ENCODE data around the gene TFDP1.
"Not testable (repeated sequence)": the region's sequence is repeated elsewhere in the genome, so short reads cannot be mapped to it uniquely, and the experiment has no call there.

Gene TFDP1

GRCh38 chr13:113567681-113568080 lies 16.9 kb upstream of the TFDP1 start:
- DNase-seq (ENCODE audit: low read depth) = no peak

DNA sequence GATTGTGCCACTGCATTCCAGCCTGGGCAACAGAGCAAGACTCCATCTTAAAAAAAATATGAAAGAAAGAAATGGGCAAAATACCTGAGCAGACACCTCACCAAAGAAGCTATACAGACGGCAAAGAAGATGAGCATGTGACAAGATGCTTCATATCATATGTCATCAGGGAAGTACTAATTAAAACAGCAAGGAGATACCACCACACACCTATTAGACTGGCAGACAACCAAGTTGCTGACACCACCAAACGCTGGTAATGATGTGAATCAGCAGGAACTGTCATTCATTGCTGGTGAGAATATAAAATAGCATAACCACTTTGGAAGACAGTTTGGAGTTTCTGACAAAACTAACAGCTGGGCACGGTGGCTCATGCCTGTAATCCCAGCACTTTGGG lies 11.5 kb upstream of the TFDP1 start:
- no peak for DNase-seq (ENCODE audit: low read depth)

DNA sequence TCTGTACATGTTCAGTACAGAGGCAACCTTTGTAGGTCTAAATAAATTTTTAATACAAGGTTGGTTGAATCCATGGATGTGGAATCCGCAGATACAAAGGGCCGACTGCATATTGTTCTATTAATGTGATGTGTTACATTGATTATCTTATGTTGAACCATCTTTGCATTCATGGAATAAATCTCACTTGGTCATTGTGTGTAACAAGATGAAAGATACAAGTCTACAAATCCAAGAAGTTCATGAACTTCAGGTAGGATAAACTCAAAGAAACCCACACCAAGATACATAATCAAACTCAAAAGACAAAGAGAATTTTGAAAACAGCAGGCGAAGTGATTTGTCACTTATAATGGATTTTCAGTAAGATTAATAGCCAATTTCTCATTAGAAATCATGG lies 8.0 kb upstream of the TFDP1 start:
- DNase-seq (ENCODE audit: low read depth) = no peak

DNA sequence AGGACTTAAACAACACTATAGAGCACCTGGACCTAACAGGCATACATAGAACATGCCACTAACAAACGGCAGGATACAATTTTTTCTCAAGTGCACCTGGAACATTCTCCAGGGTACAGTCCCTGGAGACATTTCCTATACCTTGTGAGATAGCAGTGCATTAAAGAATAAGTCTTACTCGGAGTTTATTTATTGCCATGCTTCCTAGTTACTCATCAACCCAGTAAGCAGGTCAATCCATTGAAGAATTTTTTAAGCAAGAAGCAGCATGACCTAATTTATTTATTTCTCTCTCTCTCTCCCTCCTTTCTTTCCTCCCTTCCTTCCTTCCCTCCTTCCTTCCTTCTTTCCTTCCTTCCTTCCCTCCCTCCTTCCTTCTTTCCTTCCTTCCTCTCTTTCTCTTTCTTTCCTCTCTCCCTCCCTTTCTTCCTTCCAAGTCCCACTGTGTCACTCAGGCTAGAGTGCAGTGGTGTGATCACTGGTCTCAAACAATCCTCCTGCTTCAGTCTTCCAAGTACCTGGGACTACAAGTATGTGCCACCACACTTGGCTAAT lies 6.6 kb upstream of the TFDP1 start:
- DNase-seq (ENCODE audit: low read depth) = no peak

GRCh38 chr13:113579686-113580085 lies 4.9 kb upstream of the TFDP1 start:
- no peak for DNase-seq (ENCODE audit: low read depth)

GRCh38 chr13:113581871-113582270 lies 2.7 kb upstream of the TFDP1 start:
- no peak for DNase-seq (ENCODE audit: low read depth)

- no peak for DNase-seq (ENCODE audit: low read depth)
Measured at GRCh38 chr13:113582841-113583631, 1.5 kb upstream of the TFDP1 start.

DNA sequence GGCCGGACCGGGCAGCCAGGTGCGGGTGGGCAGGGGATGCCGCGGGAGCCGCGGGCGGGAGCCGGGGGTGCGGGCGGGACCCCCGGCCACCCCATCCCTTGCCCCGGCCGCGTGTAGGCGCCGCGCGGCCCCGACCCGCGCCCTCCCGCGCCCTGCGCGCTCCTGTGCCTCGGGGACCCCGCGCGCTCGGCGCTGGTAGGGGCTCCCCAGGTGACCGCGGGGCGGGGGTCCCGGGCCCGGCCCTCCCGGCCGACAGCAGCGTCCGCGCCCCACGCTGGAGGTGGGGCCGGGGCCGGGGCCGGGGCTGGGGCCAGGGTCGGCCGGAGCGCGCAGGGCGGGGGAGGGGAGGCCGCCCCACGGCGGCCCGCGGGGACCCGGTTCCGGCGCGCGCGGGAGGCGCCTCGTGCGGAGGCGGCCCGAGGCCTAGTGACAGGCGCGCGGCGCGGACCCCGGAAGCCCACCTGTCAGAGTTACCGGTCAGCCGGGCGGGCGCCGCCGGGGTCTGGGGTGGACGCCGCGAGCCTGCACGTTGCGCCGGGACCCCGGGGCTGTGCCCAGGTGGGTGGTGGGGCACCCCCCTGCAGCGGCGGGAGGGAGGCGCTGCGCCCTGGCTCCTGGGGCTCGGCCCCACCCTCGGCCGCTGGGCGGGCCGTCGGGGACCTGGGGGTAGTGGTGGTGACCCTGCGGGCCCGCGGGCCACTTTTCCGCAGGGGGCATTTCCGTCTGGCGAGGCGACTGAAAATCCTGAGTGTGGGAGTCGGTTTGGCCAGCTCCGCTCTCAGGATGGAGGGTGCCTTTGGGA lies 518 bp downstream of the TFDP1 start:
- no peak for DNase-seq (ENCODE audit: low read depth)

- DNase-seq (ENCODE audit: low read depth) = no peak
Measured at GRCh38 chr13:113585896-113586295, 1.3 kb downstream of the TFDP1 start.

DNA sequence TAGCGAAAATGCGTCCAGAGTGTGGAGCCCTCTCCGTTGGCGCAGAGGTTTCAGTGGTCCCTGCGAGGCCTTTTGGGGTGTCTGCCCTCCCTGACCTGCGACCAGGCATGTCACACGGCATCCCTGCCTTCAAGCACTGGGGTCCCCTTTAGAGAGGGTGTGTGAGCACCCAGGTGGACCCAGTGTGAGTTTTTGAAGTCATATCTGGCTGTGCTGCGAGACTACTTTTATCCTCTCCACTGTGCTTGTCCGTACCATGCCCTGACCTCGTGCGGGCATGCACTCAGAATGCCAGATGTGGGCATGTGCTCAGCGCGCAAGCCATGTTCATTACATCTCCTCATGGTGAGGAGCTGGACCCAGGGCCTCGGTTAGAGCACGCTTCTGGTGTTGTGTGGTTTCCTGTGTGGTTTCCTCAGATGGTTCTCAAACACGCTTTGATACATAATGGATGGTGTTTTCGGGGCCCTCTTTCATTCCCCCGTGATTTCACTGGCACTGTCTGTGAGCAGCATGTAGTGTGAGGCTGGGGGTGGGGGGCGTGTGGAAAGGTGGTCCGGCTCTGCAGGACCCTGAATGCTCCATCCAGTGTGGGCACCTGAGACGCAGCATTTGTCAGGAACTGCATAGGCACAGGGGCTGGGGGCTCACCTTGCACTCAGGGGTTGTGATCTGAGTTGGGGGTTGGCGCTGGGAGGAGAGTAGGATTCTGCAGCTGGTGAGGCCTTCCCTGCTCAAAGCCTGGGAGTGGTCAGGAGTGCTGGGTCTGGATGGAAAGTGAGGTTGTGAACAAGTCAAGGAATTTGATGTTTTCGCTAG lies 2.3 kb downstream of the TFDP1 start:
- DNase-seq (ENCODE audit: low read depth) = no peak

GRCh38 chr13:113588394-113589111 lies 4.0 kb downstream of the TFDP1 start:
- DNase-seq (ENCODE audit: low read depth) = no peak

DNA sequence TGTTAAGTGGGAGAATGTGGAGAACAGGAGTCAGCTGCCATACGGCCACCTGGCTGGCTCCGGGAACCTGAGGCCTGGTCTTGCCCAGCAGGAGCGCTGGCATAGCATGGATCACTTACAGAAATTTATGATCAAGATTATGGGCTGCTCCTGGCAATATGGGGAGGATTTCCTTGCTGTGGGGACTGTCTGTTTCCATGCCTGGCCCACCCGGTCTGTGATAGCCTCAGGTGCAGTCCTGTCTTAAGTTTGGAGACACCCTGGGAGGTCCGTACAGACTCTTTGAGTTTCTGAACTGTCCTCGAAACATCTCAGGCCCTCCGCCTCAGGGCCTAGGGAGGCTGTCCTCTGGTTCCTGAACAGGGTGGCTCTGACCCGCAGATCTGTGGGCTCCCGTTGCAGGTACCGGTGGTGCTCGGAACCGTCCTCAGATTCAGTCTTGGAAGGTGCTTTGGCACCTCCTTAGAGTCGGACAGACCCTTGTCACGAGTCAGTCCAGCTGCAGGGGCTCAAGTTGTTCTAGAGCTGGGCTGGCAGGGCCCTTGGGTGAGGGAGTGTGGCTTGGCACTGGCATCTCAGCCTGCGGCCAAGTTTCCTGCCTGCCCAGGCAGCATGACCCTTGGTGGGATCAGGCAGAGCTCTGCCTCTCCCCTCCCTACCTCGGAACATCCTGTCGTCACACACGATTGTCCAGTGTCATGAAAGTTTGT lies 4.9 kb downstream of the TFDP1 start:
- no peak for DNase-seq (ENCODE audit: low read depth)

DNA sequence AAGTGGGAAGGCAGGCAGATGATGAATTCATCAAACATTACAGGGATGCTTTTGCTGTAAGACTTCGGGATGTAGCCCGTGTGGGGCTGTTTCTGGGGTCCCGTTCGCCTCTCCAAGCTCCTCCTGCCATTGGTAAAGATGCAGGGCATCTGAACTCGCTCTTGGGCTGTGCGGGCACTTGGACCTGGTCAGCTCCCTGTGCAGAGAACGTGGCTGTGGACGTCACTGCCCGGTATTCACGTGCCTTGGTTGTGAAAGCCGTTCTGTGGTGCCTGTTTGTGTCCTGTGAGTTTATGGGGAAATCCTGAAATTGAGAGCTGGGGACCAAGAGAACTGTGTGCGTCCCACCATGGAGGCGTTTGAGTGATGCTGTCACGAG lies 5.4 kb downstream of the TFDP1 start:
- DNase-seq (ENCODE audit: low read depth) = no peak

DNA sequence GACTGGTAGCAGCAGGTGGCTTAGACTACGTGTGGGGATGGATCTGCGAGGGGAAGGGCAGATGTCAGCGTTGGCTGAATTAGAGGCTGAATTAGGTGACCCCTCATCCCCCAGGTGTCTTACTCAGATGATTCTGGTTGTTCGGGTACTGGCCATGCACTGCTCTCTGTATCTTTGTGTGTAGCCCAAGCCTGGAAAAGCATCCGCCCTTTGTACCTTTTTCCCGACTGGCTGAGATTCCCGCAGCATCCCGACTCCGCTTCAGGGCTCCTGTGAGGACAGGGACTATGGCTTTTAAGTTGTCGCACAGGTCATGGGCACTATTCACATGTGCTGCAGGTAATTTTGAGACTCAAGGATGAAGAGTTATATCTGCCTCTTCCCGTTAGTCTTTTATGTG lies 7.2 kb downstream of the TFDP1 start:
- DNase-seq (ENCODE audit: low read depth) = no peak

GRCh38 chr13:113592571-113592970 lies 8.0 kb downstream of the TFDP1 start:
- DNase-seq (ENCODE audit: low read depth) = no peak

GRCh38 chr13:113594066-113594821 lies 9.7 kb downstream of the TFDP1 start:
- not testable (repeated sequence) for DNase-seq (ENCODE audit: low read depth)

- no peak for DNase-seq (ENCODE audit: low read depth)
Measured at GRCh38 chr13:113595131-113595530, 10.6 kb downstream of the TFDP1 start.

DNA sequence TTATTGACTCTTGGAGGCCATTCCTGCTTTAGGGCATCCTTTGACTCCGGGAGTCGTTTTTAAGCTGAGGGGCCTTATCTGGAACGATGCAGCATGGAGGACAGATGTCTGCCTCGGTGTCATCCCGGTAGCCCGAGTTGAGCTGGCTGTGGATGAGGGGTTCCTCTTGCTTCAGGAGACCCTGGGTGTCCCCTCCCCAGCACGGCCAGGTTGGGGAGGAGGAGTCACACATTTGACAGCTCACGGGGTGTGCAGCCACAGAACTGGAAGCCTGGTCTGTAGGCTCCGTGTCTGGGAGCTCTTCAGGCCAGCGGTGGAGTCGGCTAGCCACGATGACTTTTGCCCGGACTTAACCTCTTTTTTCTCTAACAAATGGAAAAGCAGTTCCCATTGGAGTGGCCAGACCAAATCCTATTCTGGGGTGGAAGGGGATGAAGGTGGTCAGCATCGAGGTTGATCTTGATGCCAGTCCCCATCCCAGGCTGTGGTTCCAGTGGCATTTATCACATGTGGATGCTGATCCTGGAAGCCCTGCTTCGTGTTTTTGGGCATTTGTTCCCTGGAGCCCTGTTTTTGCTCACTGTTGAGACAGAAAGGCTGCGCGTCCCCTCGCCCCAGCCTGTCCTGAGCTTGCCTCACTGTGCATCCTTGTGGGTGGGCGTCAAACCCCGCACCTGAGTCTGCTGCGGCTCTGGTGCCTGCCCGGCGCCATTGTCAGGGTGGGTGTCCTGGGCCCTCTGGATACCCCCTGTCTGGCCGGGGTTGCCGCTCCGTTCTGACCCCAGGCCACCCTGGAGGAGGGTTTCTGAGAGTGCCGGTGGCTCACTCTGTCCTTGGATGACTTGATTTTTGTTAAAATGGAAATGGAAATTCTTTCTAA lies 12.0 kb downstream of the TFDP1 start:
- DNase-seq (ENCODE audit: low read depth) = no peak

DNA sequence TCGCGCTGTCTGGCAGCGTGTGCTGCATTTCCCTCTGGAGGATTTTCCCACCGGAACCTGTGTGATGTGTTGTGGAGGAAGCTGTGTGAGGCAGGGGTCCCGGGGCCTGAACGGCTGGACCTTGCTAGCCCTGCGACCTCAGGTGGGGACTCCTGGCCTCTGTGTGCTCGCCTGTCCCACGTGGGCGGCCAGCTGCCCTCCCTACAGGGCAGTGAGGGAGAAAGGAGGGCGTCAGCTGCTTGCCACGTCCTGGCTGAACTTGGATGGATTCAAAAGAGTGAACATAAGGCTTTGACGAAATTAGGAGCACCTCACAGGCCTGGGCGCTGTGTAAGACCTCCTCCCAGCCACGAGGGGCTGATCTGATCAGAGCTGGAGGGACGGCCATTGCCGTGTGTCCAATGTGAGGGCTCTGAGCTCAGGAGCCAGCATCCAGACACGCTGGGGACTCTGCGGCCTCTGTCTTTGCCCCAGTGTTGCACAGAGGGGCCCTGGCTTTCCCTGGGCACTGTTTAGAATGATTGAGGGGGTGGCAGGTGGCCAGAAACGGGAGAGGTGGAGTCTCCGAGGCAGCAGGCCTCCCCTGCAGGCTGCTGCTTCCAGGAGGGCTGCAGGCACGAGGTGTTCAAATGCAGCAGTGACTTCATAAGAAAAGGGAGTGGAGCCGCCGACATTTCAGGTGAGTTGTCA lies 13.0 kb downstream of the TFDP1 start:
- no peak for DNase-seq (ENCODE audit: low read depth)
